K562 (cell line): ENCODE results near the gene VAMP8. TPM values are rescaled to one million over a fixed set of nuclear protein-coding genes. Genes with fewer than 3 reads are reported as not detected.

Experiments
- BDP1 ChIP-seq: IDR thresholded peaks from 3 replicates; pipeline ENCODE4 v1.6.1; 2011; ENCODE audit not compliant: insufficient read length, insufficient read depth
- C11orf30 ChIP-seq: fragments of 450-650 bp; IDR thresholded peaks from 2 replicates; pipeline ENCODE4 v1.6.1; 2016; ENCODE audit warnings: low read depth, mild to moderate bottlenecking
- CBFA2T2 ChIP-seq: fragments of 450-650 bp; conservative IDR thresholded peaks from 2 replicates; pipeline ENCODE4 v1.6.1; 2017; ENCODE audit warnings: mild to moderate bottlenecking
- CREB1 ChIP-seq, 2 experiments: sonication (generic) in 1 of 2; formaldehyde crosslinking in 1 of 2; IDR thresholded peaks; 2 replicates each; pipeline versions ENCODE4 v1.6.1 to v1.8.0; 2012 to 2022; ENCODE audit warnings: inconsistent platforms in 1 of 2, mild to moderate bottlenecking in 1 of 2, missing genetic modification reagents in 1 of 2, moderate library complexity in 1 of 2
- CREBBP ChIP-seq: IDR thresholded peaks from one replicate; pipeline ENCODE4 v1.6.1; 2012; ENCODE audit warnings: low read depth, mild to moderate bottlenecking, control low read depth, inconsistent platforms, low read length
- EGR1 ChIP-seq: fragments of 450-650 bp; conservative IDR thresholded peaks from 2 replicates; pipeline ENCODE4 v1.6.1; 2017; ENCODE audit warnings: mild to moderate bottlenecking
- ETV6 ChIP-seq, 3 experiments: fragments of 150-350 bp in 1 of 3; sonication (generic) in 1 of 3; formaldehyde crosslinking in 1 of 3; IDR thresholded peaks; 2 replicates each; pipeline versions ENCODE4 v1.6.1 to v1.8.0; 2014 to 2022; ENCODE audit warnings: borderline replicate concordance in 2 of 3, low read depth in 2 of 3, antibody characterized with exemption in 1 of 3, low read length in 1 of 3, mild to moderate bottlenecking in 1 of 3, missing genetic modification reagents in 1 of 3
- FOS ChIP-seq: IDR thresholded peaks from 3 replicates; pipeline ENCODE4 v1.6.1; 2011; ENCODE audit not compliant: insufficient read length; ENCODE audit errors: extremely low read depth
- FOSL1 ChIP-seq: fragments of 200-800 bp; sonication (Bioruptor generic); conservative IDR thresholded peaks from 2 replicates; pipeline ENCODE4 v1.6.1; 2016; ENCODE audit warnings: missing genetic modification characterization, missing compliant biosample characterization
- MIER1 ChIP-seq: fragments of 450-650 bp; IDR thresholded peaks from 2 replicates; pipeline ENCODE4 v1.6.1; 2016; ENCODE audit warnings: antibody characterized with exemption, mild to moderate bottlenecking, low read depth
- NELFE ChIP-seq: IDR thresholded peaks from 2 replicates; pipeline ENCODE4 v1.6.1; 2011; ENCODE audit warnings: mild to moderate bottlenecking; ENCODE audit not compliant: insufficient read depth, insufficient read length
- SMC3 ChIP-seq: conservative IDR thresholded peaks from 2 replicates; pipeline ENCODE4 v1.6.1; 2011; ENCODE audit warnings: low read depth, low read length, improper control_type of control experiment; ENCODE audit not compliant: insufficient read depth
- STAT5A ChIP-seq: IDR thresholded peaks from 2 replicates; pipeline ENCODE4 v1.6.1; 2012; ENCODE audit warnings: low read length, inconsistent platforms, borderline replicate concordance
- STAT5B ChIP-seq: fragments of 250-450 bp; sonication (Bioruptor Pico); IDR thresholded peaks from 2 replicates; pipeline ENCODE4 v1.8.0; 2021; ENCODE audit warnings: mild to moderate bottlenecking, inconsistent platforms
- ZMIZ1 ChIP-seq, 2 experiments: fragments of 150-350 bp in 1 of 2; IDR thresholded peaks; 2 replicates each; pipeline ENCODE4 v1.6.1; 2012 to 2016; ENCODE audit warnings: low read depth in 2 of 2, low read length in 2 of 2, mild to moderate bottlenecking in 1 of 2, moderate library complexity in 1 of 2
- ZNF24 ChIP-seq: fragments of 450-650 bp; IDR thresholded peaks from 2 replicates; pipeline ENCODE4 v1.6.1; 2016
- ZNF57 ChIP-seq: fragments of 450-650 bp; formaldehyde crosslinking; IDR thresholded peaks from 2 replicates; pipeline ENCODE4 v1.4.0; 2020; ENCODE audit warnings: mild to moderate bottlenecking, moderate library complexity
- polyA plus RNA-seq, 8 experiments: library from polyadenylated mRNA; depleted of rRNA in 4 of 8; stranded (reverse) in 5 of 8; unstranded in 3 of 8; fragments of >200 nt; fragmentation: Nextera tagmentation in 2 of 8; fragmentation: Illumina TruSeq in 1 of 8; extraction: Ambion mirVana in 2 of 8; extraction: Trizol in 1 of 8; gene quantifications; 2 replicates each; pipeline versions ENCODE4 v1.2.1 to v1.2.3, GENCODE V29; 2011 to 2014; ENCODE audit warnings: inconsistent platforms in 1 of 8, missing spikeins in 1 of 8
- total RNA-seq, 7 experiments: library from RNA; depleted of rRNA in 6 of 7; stranded (reverse); fragments of >200 nt in 6 of 7; fragmentation: Illumina TruSeq in 2 of 7; extraction: Trizol in 2 of 7; gene quantifications; 2 replicates each; pipeline versions ENCODE4 v1.2.1 to v1.2.3, GENCODE V29; 2011 to 2021; ENCODE audit warnings: low replicate concordance in 1 of 7
- TF ChIP-seq, protein P1 (sequence below): fragments of 200-800 bp; sonication (Bioruptor generic); IDR thresholded peaks from 2 replicates; pipeline ENCODE4 v1.6.1; 2017; ENCODE audit warnings: missing genetic modification characterization, missing compliant biosample characterization
- TF ChIP-seq, protein P2 (sequence below), 2 experiments: fragments of 250-450 bp in 1 of 2; fragments of 450-650 bp in 1 of 2; sonication (Bioruptor Pico) in 1 of 2; IDR thresholded peaks; 2 replicates each; pipeline versions ENCODE4 v1.6.1 to v1.8.0; 2016 to 2021; ENCODE audit warnings: mild to moderate bottlenecking in 2 of 2, moderate library complexity in 2 of 2, missing compliant biosample characterization in 1 of 2, missing genetic modification characterization in 1 of 2
- TF ChIP-seq, protein P3 (sequence below): fragments of 450-650 bp; IDR thresholded peaks from one replicate; pipeline ENCODE4 v1.6.1; 2018; ENCODE audit warnings: mild to moderate bottlenecking, moderate library complexity; ENCODE audit not compliant: partially characterized antibody
- TF ChIP-seq, protein P4 (sequence below): fragments of 250-450 bp; sonication (Bioruptor Pico); IDR thresholded peaks from 2 replicates; pipeline ENCODE4 v1.5.0; 2021

Gene VAMP8
- total and polyA plus RNA-seq, 9 of the 15 experiments (the other 6 are each of a cell fraction or from before 2014, with no cell fraction given) = 107 to 571 (median 248) TPM

- TF ChIP-seq ZMIZ1 (IDR thresholded peaks at IDR 0.05; ENCODE audit: low read depth in 2 of 2, low read length in 2 of 2) = no peak
- no peak for TF ChIP-seq ETV6 (IDR thresholded peaks at IDR 0.05; ENCODE audit: borderline replicate concordance in 1 of 2, low read depth in 2 of 2, low read length in 1 of 2)
- TF ChIP-seq ETV6 (CRISPR knock-in tag; IDR thresholded peaks at IDR 0.05; ENCODE audit: borderline replicate concordance) = no peak
- TF ChIP-seq ZNF24 = no peak
- no peak for TF ChIP-seq MIER1
- peak; percentile 76 for TF ChIP-seq EGR1
- TF ChIP-seq BDP1 = no peak
- no peak for TF ChIP-seq FOSL1 (tag)
- no peak for TF ChIP-seq NELFE
- TF ChIP-seq, protein P1, sequence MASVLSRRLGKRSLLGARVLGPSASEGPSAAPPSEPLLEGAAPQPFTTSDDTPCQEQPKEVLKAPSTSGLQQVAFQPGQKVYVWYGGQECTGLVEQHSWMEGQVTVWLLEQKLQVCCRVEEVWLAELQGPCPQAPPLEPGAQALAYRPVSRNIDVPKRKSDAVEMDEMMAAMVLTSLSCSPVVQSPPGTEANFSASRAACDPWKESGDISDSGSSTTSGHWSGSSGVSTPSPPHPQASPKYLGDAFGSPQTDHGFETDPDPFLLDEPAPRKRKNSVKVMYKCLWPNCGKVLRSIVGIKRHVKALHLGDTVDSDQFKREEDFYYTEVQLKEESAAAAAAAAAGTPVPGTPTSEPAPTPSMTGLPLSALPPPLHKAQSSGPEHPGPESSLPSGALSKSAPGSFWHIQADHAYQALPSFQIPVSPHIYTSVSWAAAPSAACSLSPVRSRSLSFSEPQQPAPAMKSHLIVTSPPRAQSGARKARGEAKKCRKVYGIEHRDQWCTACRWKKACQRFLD (CRISPR knock-in tag) = no peak
- TF ChIP-seq ZNF57 (CRISPR knock-in tag) = no peak
- TF ChIP-seq CREB1 (IDR thresholded peaks at IDR 0.05) = no peak
- no peak for TF ChIP-seq CREB1 (CRISPR knock-in tag; IDR thresholded peaks at IDR 0.05)
- TF ChIP-seq STAT5A = 0 out of 2 replicates have a peak, but pooled peaks have one; percentile 41
- TF ChIP-seq, protein P2, sequence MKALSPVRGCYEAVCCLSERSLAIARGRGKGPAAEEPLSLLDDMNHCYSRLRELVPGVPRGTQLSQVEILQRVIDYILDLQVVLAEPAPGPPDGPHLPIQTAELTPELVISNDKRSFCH (CRISPR knock-in tag; IDR thresholded peaks at IDR 0.05) = no peak
- TF ChIP-seq, protein P2 (tag; IDR thresholded peaks at IDR 0.05) = no peak
- TF ChIP-seq, protein P3, sequence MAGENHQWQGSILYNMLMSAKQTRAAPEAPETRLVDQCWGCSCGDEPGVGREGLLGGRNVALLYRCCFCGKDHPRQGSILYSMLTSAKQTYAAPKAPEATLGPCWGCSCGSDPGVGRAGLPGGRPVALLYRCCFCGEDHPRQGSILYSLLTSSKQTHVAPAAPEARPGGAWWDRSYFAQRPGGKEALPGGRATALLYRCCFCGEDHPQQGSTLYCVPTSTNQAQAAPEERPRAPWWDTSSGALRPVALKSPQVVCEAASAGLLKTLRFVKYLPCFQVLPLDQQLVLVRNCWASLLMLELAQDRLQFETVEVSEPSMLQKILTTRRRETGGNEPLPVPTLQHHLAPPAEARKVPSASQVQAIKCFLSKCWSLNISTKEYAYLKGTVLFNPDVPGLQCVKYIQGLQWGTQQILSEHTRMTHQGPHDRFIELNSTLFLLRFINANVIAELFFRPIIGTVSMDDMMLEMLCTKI = no peak
- no peak for TF ChIP-seq C11orf30
- TF ChIP-seq STAT5B (CRISPR knock-in tag) = no peak
- peak; percentile 89 for TF ChIP-seq CBFA2T2
- TF ChIP-seq SMC3 = no peak
- TF ChIP-seq, protein P4, sequence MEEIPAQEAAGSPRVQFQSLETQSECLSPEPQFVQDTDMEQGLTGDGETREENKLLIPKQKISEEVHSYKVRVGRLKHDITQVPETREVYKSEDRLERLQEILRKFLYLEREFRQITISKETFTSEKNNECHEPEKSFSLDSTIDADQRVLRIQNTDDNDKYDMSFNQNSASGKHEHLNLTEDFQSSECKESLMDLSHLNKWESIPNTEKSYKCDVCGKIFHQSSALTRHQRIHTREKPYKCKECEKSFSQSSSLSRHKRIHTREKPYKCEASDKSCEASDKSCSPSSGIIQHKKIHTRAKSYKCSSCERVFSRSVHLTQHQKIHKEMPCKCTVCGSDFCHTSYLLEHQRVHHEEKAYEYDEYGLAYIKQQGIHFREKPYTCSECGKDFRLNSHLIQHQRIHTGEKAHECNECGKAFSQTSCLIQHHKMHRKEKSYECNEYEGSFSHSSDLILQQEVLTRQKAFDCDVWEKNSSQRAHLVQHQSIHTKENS (CRISPR knock-in tag) = no peak
- TF ChIP-seq CREBBP = no peak
- TF ChIP-seq FOS = no peak
Observed at GRCh38 chr2:85588645-85589044, 11.3 kb downstream of the VAMP8 start (continued).
